ENCODE measurements around the gene KLF15.

DNA sequence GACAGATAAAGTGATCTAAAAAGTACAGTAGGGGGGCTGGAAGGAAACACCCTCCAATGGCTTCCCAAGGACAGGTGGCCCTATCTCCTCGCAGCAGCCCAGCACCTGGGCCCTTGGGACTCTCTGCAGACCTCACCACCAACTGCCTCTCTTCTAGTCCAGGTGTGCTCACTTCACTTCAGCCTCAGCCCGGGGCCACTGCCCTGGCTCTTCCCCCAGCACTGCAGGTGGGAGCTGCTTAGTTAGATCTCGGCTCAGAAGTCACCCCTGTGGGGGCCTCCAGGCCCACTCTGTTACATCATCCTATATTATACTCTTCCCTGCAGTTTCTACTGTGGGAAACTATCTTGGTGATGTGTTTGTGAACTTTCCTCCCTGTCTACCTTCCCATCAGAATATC, 2.0 kb downstream of the KLF15 start:
- TF ChIP-seq CTCF (IDR thresholded peaks at IDR 0.05) (no peak), POLR2A (IDR thresholded peaks at IDR 0.05; ENCODE audit: low read length) (no peak), TP53 (CRISPR knock-in tag; IDR thresholded peaks at IDR 0.05) (no peak), JUNB (IDR thresholded peaks at IDR 0.05) (no peak), KDM1A (IDR thresholded peaks at IDR 0.05; ENCODE audit: low read depth) (no peak), RAD21 (conservative IDR thresholded peaks at IDR 0.05 in 1 of 2, IDR thresholded peaks at IDR 0.05 in 1 of 2) (no peak), PHF8 (IDR thresholded peaks at IDR 0.05; ENCODE audit: borderline replicate concordance, low read depth) (no peak)
